Sigmoid colon (tissue), 4 donors: Measurements from ENCODE around the gene MIXL1.

Experiments
- CTCF ChIP-seq, 4 experiments: fragments of 450-650 bp in 3 of 4; fragments of 200-600 bp in 1 of 4; IDR thresholded peaks; one replicate each; pipeline ENCODE4 v1.5.1; 2016 to 2019; ENCODE audit warnings: antibody characterized with exemption in 4 of 4, mild to moderate bottlenecking in 3 of 4, moderate library complexity in 2 of 4
- POLR2A ChIP-seq, 2 donors: fragments of 450-650 bp; IDR thresholded peaks; one replicate each; pipeline ENCODE4 v1.6.1; 2016; ENCODE audit warnings: antibody characterized with exemption in 2 of 2, mild to moderate bottlenecking in 2 of 2, moderate library complexity in 2 of 2
- POLR2AphosphoS5 ChIP-seq, 4 donors: sonication (generic); formaldehyde crosslinking; IDR thresholded peaks; one replicate each; pipeline ENCODE4 v1.6.1; 2017; ENCODE audit warnings: antibody characterized with exemption in 4 of 4

DNA sequence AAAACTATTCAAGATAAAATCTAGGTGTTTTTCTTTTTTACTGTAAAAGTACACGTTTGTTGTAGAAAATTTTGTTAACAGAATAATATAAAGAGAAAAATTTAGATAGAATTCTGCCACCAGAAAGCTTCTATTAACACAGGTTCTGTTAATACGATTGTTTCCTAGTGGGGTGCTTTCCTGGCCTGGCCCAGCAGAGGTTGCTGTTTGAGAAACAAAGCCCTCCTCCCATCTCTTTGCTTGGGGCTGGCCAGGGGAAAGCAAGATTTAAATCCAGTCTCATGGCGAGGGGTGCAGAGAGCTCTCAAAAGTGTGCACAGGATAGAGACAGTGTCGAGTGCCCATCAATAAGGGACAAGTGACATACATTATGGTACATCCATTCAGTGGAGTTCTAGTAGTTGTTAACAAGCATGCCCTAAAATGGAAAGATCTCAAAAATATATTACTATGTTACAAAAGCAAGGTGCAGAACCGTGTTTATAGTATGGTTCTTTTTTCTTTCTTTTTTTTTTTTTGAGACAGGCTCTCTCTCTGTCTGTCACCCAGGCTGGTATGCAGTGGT lies 22.4 kb upstream of the MIXL1 start:
- no peak for TF ChIP-seq CTCF (IDR thresholded peaks at IDR 0.05)
- no peak for TF ChIP-seq POLR2AphosphoS5 (IDR thresholded peaks at IDR 0.05)
- no peak for TF ChIP-seq POLR2A (IDR thresholded peaks at IDR 0.05)
